ENCODE measurements around the gene ATXN1. TPM values are rescaled to one million over a fixed set of nuclear protein-coding genes. Genes with fewer than 3 reads are reported as not detected.

The ATXN1 gene
- total RNA-seq, 1 donor from 2014 or later: 70.0 TPM

- Mint-ChIP-seq H3K27me3 (no peaks in the 10 kb centered on the region), H3K27ac (no peak overlapping the region), H3K9me3 (peaks cover 8% of the 10 kb centered on the region), H3K36me3 (ENCODE audit: low read depth) (peaks cover 36% of the 10 kb centered on the region), H3K4me3 (no peak overlapping the region), H3K4me1 (peaks cover 36% of the 10 kb centered on the region)
- DNase-seq: no peak
- intact Hi-C loops (cut with micrococcal nuclease): no loop called here
Measured at GRCh38 chr6:16430391-16431089, 330.7 kb downstream of the ATXN1 start.

DNA sequence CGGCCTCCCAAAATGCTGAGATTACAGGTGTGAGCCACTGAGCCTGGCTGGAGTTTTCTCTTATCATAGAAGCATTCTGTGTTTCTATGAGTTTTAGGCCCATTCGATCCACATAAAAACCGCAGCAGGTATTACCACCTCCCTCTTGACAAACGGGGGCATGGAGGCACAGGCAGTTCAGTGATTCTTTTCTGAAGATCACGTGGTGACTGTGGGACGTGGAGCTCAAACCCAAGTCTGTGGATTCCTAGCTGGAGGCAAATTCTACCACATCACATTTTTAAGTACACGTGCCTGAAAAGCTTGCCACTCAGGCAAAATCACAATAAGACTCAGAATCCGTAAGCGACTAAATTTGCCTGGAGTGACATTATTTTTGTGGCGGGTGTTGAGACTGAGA is 331.6 kb downstream of the ATXN1 start:
- no peaks in the 10 kb centered on the region for H3K27me3 Mint-ChIP-seq
- no peak for DNase-seq
- H3K36me3 Mint-ChIP-seq (ENCODE audit: low read depth): peaks cover 30% of the 10 kb centered on the region
- H3K9me3 Mint-ChIP-seq: no peaks in the 10 kb centered on the region
- H3K4me1 Mint-ChIP-seq: peaks cover 29% of the 10 kb centered on the region
- no peak overlapping the region for H3K4me3 Mint-ChIP-seq
- intact Hi-C loops (cut with micrococcal nuclease): no loop called here
- no peak overlapping the region for H3K27ac Mint-ChIP-seq

- Mint-ChIP-seq H3K27ac (no peak overlapping the region), H3K36me3 (ENCODE audit: low read depth) (peaks cover 35% of the 10 kb centered on the region), H3K4me1 (peaks cover 32% of the 10 kb centered on the region), H3K27me3 (no peaks in the 10 kb centered on the region), H3K9me3 (no peaks in the 10 kb centered on the region), H3K4me3 (no peak overlapping the region)
- DNase-seq: no peak
- intact Hi-C loops (cut with micrococcal nuclease): no loop called here
Measured at GRCh38 chr6:16427124-16427523, 334.1 kb downstream of the ATXN1 start.

- Mint-ChIP-seq H3K4me3 (no peak overlapping the region), H3K9me3 (no peaks in the 10 kb centered on the region), H3K27me3 (no peaks in the 10 kb centered on the region), H3K4me1 (peaks cover 39% of the 10 kb centered on the region), H3K36me3 (ENCODE audit: low read depth) (peaks cover 31% of the 10 kb centered on the region), H3K27ac (peak overlapping the region; percentile 67)
- intact Hi-C loops (cut with micrococcal nuclease): no loop called here
- no peak for DNase-seq
Measured at GRCh38 chr6:16425881-16426615, 335.2 kb downstream of the ATXN1 start.

GRCh38 chr6:16421462-16421960 is 339.7 kb downstream of the ATXN1 start:
- peak overlapping the region; percentile 79 for H3K4me3 Mint-ChIP-seq
- peak overlapping the region; percentile 90 for H3K27ac Mint-ChIP-seq
- H3K9me3 Mint-ChIP-seq: no peaks in the 10 kb centered on the region
- intact Hi-C loops (cut with micrococcal nuclease): loop anchor here (1.0 to 5.0 kb wide), 11 partner anchors 8 to 340 kb away; partner anchors contain the start of gene ATXN1
- no peak for DNase-seq
- peaks cover 21% of the 10 kb centered on the region for H3K36me3 Mint-ChIP-seq (ENCODE audit: low read depth)
- H3K27me3 Mint-ChIP-seq: no peaks in the 10 kb centered on the region
- peaks cover 55% of the 10 kb centered on the region for H3K4me1 Mint-ChIP-seq

- no peaks in the 10 kb centered on the region for H3K27me3 Mint-ChIP-seq
- H3K4me3 Mint-ChIP-seq: peak overlapping the region; percentile 79
- peak overlapping the region; percentile 90 for H3K27ac Mint-ChIP-seq
- DNase-seq: peak; percentile 87
- peaks cover 50% of the 10 kb centered on the region for H3K4me1 Mint-ChIP-seq
- H3K9me3 Mint-ChIP-seq: no peaks in the 10 kb centered on the region
- intact Hi-C loops (cut with micrococcal nuclease): loop anchor here (1.0 to 5.0 kb wide), 11 partner anchors 8 to 340 kb away; partner anchors contain the start of gene ATXN1
- peaks cover 22% of the 10 kb centered on the region for H3K36me3 Mint-ChIP-seq (ENCODE audit: low read depth)
Measured at GRCh38 chr6:16420715-16421461, 340.4 kb downstream of the ATXN1 start.

DNA sequence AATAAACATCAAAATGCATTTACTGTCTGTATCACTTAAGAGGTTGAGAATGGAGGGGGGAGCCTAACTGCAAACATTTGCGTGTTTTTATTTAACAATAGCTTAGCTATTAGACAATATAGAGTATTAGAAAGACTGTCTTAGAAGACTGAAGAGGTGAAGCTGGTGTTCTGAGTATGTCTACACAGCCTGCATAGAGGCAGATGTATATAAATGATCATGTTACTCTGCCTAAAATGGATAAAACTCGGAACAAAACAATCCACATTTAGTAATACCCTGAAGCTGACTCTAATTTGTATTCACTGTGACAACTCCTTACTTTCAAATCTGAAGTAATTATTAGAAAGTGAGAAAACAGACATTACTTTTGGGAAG is 340.9 kb downstream of the ATXN1 start:
- Mint-ChIP-seq H3K27ac (peak overlapping the region; percentile 90), H3K27me3 (no peaks in the 10 kb centered on the region), H3K4me1 (peaks cover 47% of the 10 kb centered on the region), H3K36me3 (ENCODE audit: low read depth) (peaks cover 24% of the 10 kb centered on the region), H3K4me3 (peak overlapping the region; percentile 79), H3K9me3 (no peaks in the 10 kb centered on the region)
- no peak for DNase-seq
- intact Hi-C loops (cut with micrococcal nuclease): loop anchor here (2.0 to 5.0 kb wide), 6 partner anchors 62 to 270 kb away; no protein-coding TSS in a partner anchor

GRCh38 chr6:16419636-16420336 is 341.5 kb downstream of the ATXN1 start:
- Mint-ChIP-seq H3K36me3 (ENCODE audit: low read depth) (peaks cover 23% of the 10 kb centered on the region), H3K4me3 (peak overlapping the region; percentile 79), H3K9me3 (no peaks in the 10 kb centered on the region), H3K27me3 (no peaks in the 10 kb centered on the region), H3K4me1 (peaks cover 47% of the 10 kb centered on the region), H3K27ac (peak overlapping the region; percentile 90)
- DNase-seq: no peak
- intact Hi-C loops (cut with micrococcal nuclease): loop anchor here (2.0 to 5.0 kb wide), 6 partner anchors 63 to 271 kb away; no protein-coding TSS in a partner anchor

- no peak for DNase-seq
- Mint-ChIP-seq H3K4me1 (peaks cover 56% of the 10 kb centered on the region), H3K9me3 (no peaks in the 10 kb centered on the region), H3K27me3 (no peaks in the 10 kb centered on the region), H3K4me3 (no peak overlapping the region), H3K36me3 (ENCODE audit: low read depth) (peaks cover 20% of the 10 kb centered on the region), H3K27ac (no peak overlapping the region)
- intact Hi-C loops (cut with micrococcal nuclease): no loop called here
Measured at GRCh38 chr6:16418151-16418550, 343.1 kb downstream of the ATXN1 start.

- Mint-ChIP-seq H3K4me1 (peaks cover 43% of the 10 kb centered on the region), H3K4me3 (peak overlapping the region; percentile 16), H3K27me3 (no peaks in the 10 kb centered on the region), H3K36me3 (ENCODE audit: low read depth) (peaks cover 20% of the 10 kb centered on the region), H3K9me3 (no peaks in the 10 kb centered on the region), H3K27ac (peak overlapping the region; percentile 20)
- no peak for DNase-seq
- intact Hi-C loops (cut with micrococcal nuclease): no loop called here
Measured at GRCh38 chr6:16415677-16416076, 345.6 kb downstream of the ATXN1 start.

- intact Hi-C loops (cut with micrococcal nuclease): no loop called here
- peaks cover 41% of the 10 kb centered on the region for H3K4me1 Mint-ChIP-seq
- peaks cover 20% of the 10 kb centered on the region for H3K36me3 Mint-ChIP-seq (ENCODE audit: low read depth)
- H3K4me3 Mint-ChIP-seq: peak overlapping the region; percentile 34
- H3K27ac Mint-ChIP-seq: peak overlapping the region; percentile 84
- no peaks in the 10 kb centered on the region for H3K27me3 Mint-ChIP-seq
- DNase-seq: no peak
- H3K9me3 Mint-ChIP-seq: no peaks in the 10 kb centered on the region
Measured at GRCh38 chr6:16414205-16414604, 347.1 kb downstream of the ATXN1 start.

- Mint-ChIP-seq H3K4me3 (peak overlapping the region; percentile 34), H3K36me3 (ENCODE audit: low read depth) (peaks cover 22% of the 10 kb centered on the region), H3K9me3 (no peaks in the 10 kb centered on the region), H3K4me1 (peaks cover 39% of the 10 kb centered on the region), H3K27ac (peak overlapping the region; percentile 84), H3K27me3 (no peaks in the 10 kb centered on the region)
- intact Hi-C loops (cut with micrococcal nuclease): loop anchor here (1.0 to 2.0 kb wide), 2 partner anchors 8 to 81 kb away; no protein-coding TSS in a partner anchor
- no peak for DNase-seq
Measured at GRCh38 chr6:16413399-16413798, 347.9 kb downstream of the ATXN1 start.

- Mint-ChIP-seq H3K27ac (peak overlapping the region; percentile 84), H3K4me1 (peaks cover 39% of the 10 kb centered on the region), H3K36me3 (ENCODE audit: low read depth) (peaks cover 25% of the 10 kb centered on the region), H3K4me3 (peak overlapping the region; percentile 34), H3K27me3 (no peaks in the 10 kb centered on the region), H3K9me3 (no peaks in the 10 kb centered on the region)
- DNase-seq: no peak
- intact Hi-C loops (cut with micrococcal nuclease): loop anchor here (1.0 to 2.0 kb wide), 2 partner anchors 8 to 80 kb away; no protein-coding TSS in a partner anchor
Measured at GRCh38 chr6:16412982-16413381, 348.3 kb downstream of the ATXN1 start.
